Measurements from ENCODE around the gene THAP12.

DNA sequence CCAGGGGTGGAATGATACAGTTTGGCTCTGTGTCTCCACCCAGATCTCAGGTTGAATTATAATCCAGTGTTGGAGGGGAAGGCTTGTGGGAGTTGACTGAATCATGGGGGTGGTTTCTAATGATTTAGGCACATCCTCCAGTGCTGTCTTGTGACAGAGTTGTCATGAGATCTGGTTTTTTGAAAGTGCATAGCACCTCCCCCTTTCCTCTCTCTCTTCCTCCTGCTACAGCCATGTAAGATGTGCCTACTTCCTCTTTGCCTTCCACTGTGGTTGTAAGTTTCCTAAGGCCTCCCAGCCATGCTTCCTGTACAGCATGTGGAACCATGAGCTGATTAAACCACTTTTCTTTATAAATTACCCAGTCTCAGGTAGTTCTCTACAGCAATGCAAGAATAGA, 45.1 kb downstream of the THAP12 start:
- TF ChIP-seq SRF (IDR thresholded peaks at IDR 0.05; ENCODE audit: low read depth in 2 of 2, low read length in 2 of 2) (no peak), POLR2A (IDR thresholded peaks at IDR 0.05; ENCODE audit: low read depth, low read length) (no peak), MYC (IDR thresholded peaks at IDR 0.05; ENCODE audit: insufficient read depth, insufficient read length, insufficient replicate concordance, low read length, severe bottlenecking) (no peak), HDAC2 (IDR thresholded peaks at IDR 0.05) (no peak), TARDBP (IDR thresholded peaks at IDR 0.05; ENCODE audit: borderline replicate concordance) (no peak), MEF2A (IDR thresholded peaks at IDR 0.05; ENCODE audit: insufficient read depth, low read depth, low read length) (no peak), CEBPB (IDR thresholded peaks at IDR 0.05; ENCODE audit: borderline replicate concordance in 1 of 2, low read depth in 2 of 2, low read length in 2 of 2) (no peak), BHLHE40 (IDR thresholded peaks at IDR 0.05; ENCODE audit: borderline replicate concordance in 1 of 2, low read depth in 2 of 2, low read length in 1 of 2) (no peak), YY1 (IDR thresholded peaks at IDR 0.05; ENCODE audit: low read depth, low read length) (no peak)
- TF ChIP-seq, protein P1, sequence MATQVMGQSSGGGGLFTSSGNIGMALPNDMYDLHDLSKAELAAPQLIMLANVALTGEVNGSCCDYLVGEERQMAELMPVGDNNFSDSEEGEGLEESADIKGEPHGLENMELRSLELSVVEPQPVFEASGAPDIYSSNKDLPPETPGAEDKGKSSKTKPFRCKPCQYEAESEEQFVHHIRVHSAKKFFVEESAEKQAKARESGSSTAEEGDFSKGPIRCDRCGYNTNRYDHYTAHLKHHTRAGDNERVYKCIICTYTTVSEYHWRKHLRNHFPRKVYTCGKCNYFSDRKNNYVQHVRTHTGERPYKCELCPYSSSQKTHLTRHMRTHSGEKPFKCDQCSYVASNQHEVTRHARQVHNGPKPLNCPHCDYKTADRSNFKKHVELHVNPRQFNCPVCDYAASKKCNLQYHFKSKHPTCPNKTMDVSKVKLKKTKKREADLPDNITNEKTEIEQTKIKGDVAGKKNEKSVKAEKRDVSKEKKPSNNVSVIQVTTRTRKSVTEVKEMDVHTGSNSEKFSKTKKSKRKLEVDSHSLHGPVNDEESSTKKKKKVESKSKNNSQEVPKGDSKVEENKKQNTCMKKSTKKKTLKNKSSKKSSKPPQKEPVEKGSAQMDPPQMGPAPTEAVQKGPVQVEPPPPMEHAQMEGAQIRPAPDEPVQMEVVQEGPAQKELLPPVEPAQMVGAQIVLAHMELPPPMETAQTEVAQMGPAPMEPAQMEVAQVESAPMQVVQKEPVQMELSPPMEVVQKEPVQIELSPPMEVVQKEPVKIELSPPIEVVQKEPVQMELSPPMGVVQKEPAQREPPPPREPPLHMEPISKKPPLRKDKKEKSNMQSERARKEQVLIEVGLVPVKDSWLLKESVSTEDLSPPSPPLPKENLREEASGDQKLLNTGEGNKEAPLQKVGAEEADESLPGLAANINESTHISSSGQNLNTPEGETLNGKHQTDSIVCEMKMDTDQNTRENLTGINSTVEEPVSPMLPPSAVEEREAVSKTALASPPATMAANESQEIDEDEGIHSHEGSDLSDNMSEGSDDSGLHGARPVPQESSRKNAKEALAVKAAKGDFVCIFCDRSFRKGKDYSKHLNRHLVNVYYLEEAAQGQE (IDR thresholded peaks at IDR 0.05; ENCODE audit: low read depth, low read length), result no peak
- TF ChIP-seq, protein P2, sequence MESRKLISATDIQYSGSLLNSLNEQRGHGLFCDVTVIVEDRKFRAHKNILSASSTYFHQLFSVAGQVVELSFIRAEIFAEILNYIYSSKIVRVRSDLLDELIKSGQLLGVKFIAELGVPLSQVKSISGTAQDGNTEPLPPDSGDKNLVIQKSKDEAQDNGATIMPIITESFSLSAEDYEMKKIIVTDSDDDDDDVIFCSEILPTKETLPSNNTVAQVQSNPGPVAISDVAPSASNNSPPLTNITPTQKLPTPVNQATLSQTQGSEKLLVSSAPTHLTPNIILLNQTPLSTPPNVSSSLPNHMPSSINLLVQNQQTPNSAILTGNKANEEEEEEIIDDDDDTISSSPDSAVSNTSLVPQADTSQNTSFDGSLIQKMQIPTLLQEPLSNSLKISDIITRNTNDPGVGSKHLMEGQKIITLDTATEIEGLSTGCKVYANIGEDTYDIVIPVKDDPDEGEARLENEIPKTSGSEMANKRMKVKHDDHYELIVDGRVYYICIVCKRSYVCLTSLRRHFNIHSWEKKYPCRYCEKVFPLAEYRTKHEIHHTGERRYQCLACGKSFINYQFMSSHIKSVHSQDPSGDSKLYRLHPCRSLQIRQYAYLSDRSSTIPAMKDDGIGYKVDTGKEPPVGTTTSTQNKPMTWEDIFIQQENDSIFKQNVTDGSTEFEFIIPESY (IDR thresholded peaks at IDR 0.05), result no peak
- TF ChIP-seq, protein P3, sequence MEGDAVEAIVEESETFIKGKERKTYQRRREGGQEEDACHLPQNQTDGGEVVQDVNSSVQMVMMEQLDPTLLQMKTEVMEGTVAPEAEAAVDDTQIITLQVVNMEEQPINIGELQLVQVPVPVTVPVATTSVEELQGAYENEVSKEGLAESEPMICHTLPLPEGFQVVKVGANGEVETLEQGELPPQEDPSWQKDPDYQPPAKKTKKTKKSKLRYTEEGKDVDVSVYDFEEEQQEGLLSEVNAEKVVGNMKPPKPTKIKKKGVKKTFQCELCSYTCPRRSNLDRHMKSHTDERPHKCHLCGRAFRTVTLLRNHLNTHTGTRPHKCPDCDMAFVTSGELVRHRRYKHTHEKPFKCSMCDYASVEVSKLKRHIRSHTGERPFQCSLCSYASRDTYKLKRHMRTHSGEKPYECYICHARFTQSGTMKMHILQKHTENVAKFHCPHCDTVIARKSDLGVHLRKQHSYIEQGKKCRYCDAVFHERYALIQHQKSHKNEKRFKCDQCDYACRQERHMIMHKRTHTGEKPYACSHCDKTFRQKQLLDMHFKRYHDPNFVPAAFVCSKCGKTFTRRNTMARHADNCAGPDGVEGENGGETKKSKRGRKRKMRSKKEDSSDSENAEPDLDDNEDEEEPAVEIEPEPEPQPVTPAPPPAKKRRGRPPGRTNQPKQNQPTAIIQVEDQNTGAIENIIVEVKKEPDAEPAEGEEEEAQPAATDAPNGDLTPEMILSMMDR (IDR thresholded peaks at IDR 0.05 in 2 of 3, conservative IDR thresholded peaks at IDR 0.05 in 1 of 3; ENCODE audit: control insufficient read depth in 2 of 3, extremely low read depth in 1 of 3, insufficient read depth in 1 of 3, low read depth in 3 of 3, low read length in 3 of 3), result no peak

Data from GM12878 (cell line).